HepG2 (cell line): ENCODE results near the gene SPAG6. TPM values are rescaled to one million over a fixed set of nuclear protein-coding genes. Genes with fewer than 3 reads are reported as not detected.
A peak's percentile ranks its signal among the peaks of the same experiment; 100 is the strongest.

ENCODE experiments used
- HNRNPUL1 ChIP-seq: fragments of 200-400 bp; formaldehyde crosslinking; IDR thresholded peaks from 2 replicates; pipeline ENCODE4 v1.6.1; 2017; ENCODE audit warnings: low read depth, mild to moderate bottlenecking, low read length, moderate library complexity
- KDM2A ChIP-seq: sonication (generic); formaldehyde crosslinking; IDR thresholded peaks from 2 replicates; pipeline ENCODE4 v1.4.0; 2020; ENCODE audit warnings: low read depth, missing genetic modification reagents, borderline replicate concordance
- KMT2A ChIP-seq: sonication (generic); formaldehyde crosslinking; IDR thresholded peaks from 2 replicates; pipeline ENCODE4 v1.4.0; 2020; ENCODE audit warnings: missing genetic modification reagents
- MXD4 ChIP-seq: IDR thresholded peaks from 2 replicates; pipeline ENCODE4 v1.6.1; 2016; ENCODE audit warnings: mild to moderate bottlenecking, missing biosample characterization, missing genetic modification reagents
- RCOR2 ChIP-seq: IDR thresholded peaks from 2 replicates; pipeline ENCODE4 v1.6.1; 2016; ENCODE audit warnings: missing biosample characterization, missing genetic modification reagents
- TFDP1 ChIP-seq: IDR thresholded peaks from 2 replicates; pipeline ENCODE4 v1.6.1; 2016; ENCODE audit warnings: missing compliant biosample characterization, missing genetic modification reagents, borderline replicate concordance
- ZFP62 ChIP-seq: sonication (generic); formaldehyde crosslinking; IDR thresholded peaks from 2 replicates; pipeline ENCODE4 v1.4.0; 2020; ENCODE audit warnings: missing genetic modification reagents
- ZFP90 ChIP-seq: sonication (generic); formaldehyde crosslinking; IDR thresholded peaks from 2 replicates; pipeline ENCODE4 v1.8.0; 2022; ENCODE audit warnings: missing genetic modification reagents, mild to moderate bottlenecking, inconsistent platforms, borderline replicate concordance
- ZHX1 ChIP-seq: sonication (generic); formaldehyde crosslinking; IDR thresholded peaks from 2 replicates; pipeline ENCODE4 v1.8.1; 2022; ENCODE audit warnings: low read depth, mild to moderate bottlenecking, missing genetic modification reagents
- ZMYM2 ChIP-seq: sonication (generic); formaldehyde crosslinking; IDR thresholded peaks from 2 replicates; pipeline ENCODE4 v1.8.0; 2022; ENCODE audit warnings: mild to moderate bottlenecking, missing genetic modification reagents
- ZNF224 ChIP-seq: sonication (generic); formaldehyde crosslinking; IDR thresholded peaks from 2 replicates; pipeline ENCODE4 v1.5.0; 2020; ENCODE audit warnings: mild to moderate bottlenecking, missing genetic modification reagents
- ZNF318 ChIP-seq: sonication (generic); formaldehyde crosslinking; IDR thresholded peaks from 2 replicates; pipeline ENCODE4 v1.4.0; 2020; ENCODE audit warnings: mild to moderate bottlenecking, missing genetic modification reagents
- polyA plus RNA-seq, 8 experiments: library from polyadenylated mRNA; depleted of rRNA in 3 of 8; stranded (reverse) in 7 of 8; unstranded in 1 of 8; fragments of >200 nt; fragmentation: Illumina TruSeq in 4 of 8; extraction: Trizol in 4 of 8; gene quantifications; 2 replicates each; pipeline versions ENCODE4 v1.2.1 to v1.2.3, GENCODE V29; 2011 to 2016; ENCODE audit warnings: low read depth in 4 of 8, missing spikeins in 1 of 8, mixed read lengths in 1 of 8; ENCODE audit not compliant: insufficient read depth in 1 of 8
- total RNA-seq, 5 experiments: library from RNA; depleted of rRNA; stranded (reverse); fragments of >200 nt; fragmentation: Illumina TruSeq; extraction: Trizol; gene quantifications; 2 replicates each; pipeline ENCODE4 v1.2.3, GENCODE V29; 2016; ENCODE audit warnings: low read depth in 1 of 5
- TF ChIP-seq, protein P1 (sequence below): sonication (generic); formaldehyde crosslinking; IDR thresholded peaks from 2 replicates; pipeline ENCODE4 v1.4.0; 2020; ENCODE audit warnings: missing genetic modification reagents, borderline replicate concordance

Gene SPAG6
- total and polyA plus RNA-seq, 2 of the 13 experiments (the other 11 are each of a cell fraction or from before 2014, with no cell fraction given): not detected

DNA sequence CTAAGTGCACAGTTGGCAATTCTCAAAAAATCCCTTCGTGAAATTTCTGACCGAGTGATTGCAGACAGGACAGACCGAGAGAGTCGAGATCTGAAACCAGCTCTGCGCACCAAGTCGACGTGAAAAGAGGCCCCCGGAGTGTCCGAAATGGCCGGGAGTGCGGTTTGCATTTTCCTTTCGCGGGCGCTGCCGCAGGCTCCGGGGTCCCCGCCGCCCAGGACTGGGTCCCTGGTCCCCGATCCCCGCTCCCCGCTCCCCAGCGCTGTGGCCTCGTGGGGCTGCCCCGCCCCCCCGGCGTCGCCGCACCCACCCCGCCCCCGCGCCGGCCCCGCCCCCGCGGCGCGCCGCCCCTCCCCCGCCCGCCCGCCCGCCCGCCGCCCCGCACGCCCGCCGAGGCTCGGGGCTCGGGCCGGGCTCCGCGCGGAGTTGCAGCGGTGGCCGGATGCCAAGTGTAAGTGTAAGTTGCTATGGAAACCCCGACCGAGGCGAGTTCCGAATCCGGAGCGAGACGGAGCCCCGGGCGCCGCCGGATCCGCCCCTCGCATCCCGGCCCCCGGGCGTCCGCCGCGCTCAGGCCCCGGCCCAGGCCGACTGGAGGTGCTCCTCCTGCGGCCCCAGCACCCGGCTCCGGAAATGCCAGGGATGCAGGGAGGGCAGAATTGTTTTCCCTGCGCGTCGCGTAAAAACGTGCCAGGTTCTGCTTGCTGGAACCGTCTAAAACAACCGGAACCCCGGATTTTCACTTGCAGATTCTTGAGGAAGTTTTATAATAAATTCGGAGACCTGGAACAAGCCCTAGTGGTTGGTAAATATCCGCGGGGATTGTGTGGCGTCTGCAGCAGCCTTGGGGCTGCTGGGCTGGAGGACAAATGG is 19.8 kb upstream of the SPAG6 start (continued):
- TF ChIP-seq ZNF318 (CRISPR knock-in tag): no peak
- no peak for TF ChIP-seq ZHX1 (CRISPR knock-in tag)
- TF ChIP-seq HNRNPUL1: no peak
- TF ChIP-seq MXD4: peak; percentile 45; the same call in 1 of the 2 replicates
- no peak for TF ChIP-seq RCOR2 (CRISPR knock-in tag)
- TF ChIP-seq, protein P1, sequence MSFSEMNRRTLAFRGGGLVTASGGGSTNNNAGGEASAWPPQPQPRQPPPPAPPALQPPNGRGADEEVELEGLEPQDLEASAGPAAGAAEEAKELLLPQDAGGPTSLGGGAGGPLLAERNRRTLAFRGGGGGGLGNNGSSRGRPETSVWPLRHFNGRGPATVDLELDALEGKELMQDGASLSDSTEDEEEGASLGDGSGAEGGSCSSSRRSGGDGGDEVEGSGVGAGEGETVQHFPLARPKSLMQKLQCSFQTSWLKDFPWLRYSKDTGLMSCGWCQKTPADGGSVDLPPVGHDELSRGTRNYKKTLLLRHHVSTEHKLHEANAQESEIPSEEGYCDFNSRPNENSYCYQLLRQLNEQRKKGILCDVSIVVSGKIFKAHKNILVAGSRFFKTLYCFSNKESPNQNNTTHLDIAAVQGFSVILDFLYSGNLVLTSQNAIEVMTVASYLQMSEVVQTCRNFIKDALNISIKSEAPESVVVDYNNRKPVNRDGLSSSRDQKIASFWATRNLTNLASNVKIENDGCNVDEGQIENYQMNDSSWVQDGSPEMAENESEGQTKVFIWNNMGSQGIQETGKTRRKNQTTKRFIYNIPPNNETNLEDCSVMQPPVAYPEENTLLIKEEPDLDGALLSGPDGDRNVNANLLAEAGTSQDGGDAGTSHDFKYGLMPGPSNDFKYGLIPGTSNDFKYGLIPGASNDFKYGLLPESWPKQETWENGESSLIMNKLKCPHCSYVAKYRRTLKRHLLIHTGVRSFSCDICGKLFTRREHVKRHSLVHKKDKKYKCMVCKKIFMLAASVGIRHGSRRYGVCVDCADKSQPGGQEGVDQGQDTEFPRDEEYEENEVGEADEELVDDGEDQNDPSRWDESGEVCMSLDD: no peak
- peak; percentile 65; the same call in 1 of the 2 replicates for TF ChIP-seq KDM2A (CRISPR knock-in tag)
- no peak for TF ChIP-seq ZFP90 (CRISPR knock-in tag)
- TF ChIP-seq KMT2A: peak; percentile 60; the same call in 1 of the 2 replicates
- no peak for TF ChIP-seq ZMYM2
- TF ChIP-seq ZNF224 (CRISPR knock-in tag): no peak
- TF ChIP-seq ZFP62 (CRISPR knock-in tag): no peak
- no peak for TF ChIP-seq TFDP1
